H1 (cell line): Measurements from ENCODE around the gene OVCA2. TPM values are rescaled to one million over a fixed set of nuclear protein-coding genes. Genes with fewer than 3 reads are reported as not detected.

Experiments
- GABPA ChIP-seq: IDR thresholded peaks from 2 replicates; pipeline ENCODE4 v1.6.1; 2011; ENCODE audit warnings: mild to moderate bottlenecking, low read length, moderate library complexity, borderline replicate concordance; ENCODE audit not compliant: insufficient read depth
- polyA plus RNA-seq, 7 experiments: library from polyadenylated mRNA; depleted of rRNA in 3 of 7; stranded (reverse) in 5 of 7; unstranded in 2 of 7; fragments of >200 nt in 5 of 7; fragments of 200-250 nt in 2 of 7; gene quantifications; 1 replicate in 5 of 7; 2 replicates in 1 of 7; 4 replicates in 1 of 7; pipeline versions ENCODE4 v1.2.1 to v1.2.3, GENCODE V29; 2011 to 2013; ENCODE audit warnings: missing spikeins in 2 of 7, mixed read lengths in 2 of 7
- total RNA-seq: library from RNA; stranded (reverse); fragmentation: NEBNext Ultra II Directional; extraction: Animal tissue kit (Norgen Biotek cat#: 25700); gene quantifications from 2 replicates; pipeline ENCODE4 v1.2.1, GENCODE V29; 2021

OVCA2 gene
- total and polyA plus RNA-seq, 2 of the 8 experiments (the other 6 are each of a cell fraction or from before 2014, with no cell fraction given) = 15.3 to 37.0 TPM

DNA sequence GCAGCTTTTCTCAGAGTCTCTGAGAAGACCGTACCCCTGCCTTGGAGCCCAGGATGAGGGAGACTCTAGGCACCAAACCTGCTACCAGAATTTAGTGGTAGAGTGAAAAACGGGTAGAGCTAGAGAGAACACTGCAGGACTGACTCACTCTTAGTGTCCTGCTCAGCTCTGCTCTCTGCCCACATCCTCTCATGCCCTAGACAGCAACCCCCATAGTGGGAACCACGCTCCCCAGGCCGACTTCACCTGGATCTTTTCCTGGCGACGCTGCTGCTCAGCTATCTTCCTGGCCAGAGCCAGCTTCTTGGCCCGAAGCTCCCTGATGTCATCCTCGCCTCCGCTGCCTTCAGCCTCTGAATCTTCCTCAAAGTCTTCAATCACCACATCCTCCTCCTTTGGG is 39.7 kb downstream of the OVCA2 start (continued):
- TF ChIP-seq GABPA = no peak
